ENCODE measurements around the gene DYNC1I1. TPM values are rescaled to one million over a fixed set of nuclear protein-coding genes. Genes with fewer than 3 reads are reported as not detected.

Gene DYNC1I1
- total and polyA plus RNA-seq, 2 experiments from 2014 or later: 1.4 to 4.1 TPM

DNA sequence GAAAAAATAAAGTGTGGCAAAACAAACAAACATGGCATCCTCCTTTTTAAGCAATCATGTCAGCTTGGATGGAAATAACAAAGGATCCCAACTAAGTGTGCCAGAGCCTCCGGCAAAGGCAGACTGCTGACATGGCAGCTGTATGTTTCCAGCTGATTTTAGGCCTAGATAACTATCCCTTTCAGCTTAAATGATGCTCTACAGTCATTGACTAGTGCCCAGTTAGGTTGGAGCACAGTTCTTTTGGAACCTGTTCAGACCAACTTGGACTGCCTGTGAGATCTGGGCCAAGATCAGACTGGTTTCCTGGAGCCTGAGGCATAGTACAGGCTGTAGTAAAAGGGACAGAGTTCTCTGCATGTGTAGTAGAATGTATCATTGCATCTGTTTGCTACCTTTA lies 128.7 kb downstream of the DYNC1I1 start (continued):
- TF ChIP-seq, protein P1, sequence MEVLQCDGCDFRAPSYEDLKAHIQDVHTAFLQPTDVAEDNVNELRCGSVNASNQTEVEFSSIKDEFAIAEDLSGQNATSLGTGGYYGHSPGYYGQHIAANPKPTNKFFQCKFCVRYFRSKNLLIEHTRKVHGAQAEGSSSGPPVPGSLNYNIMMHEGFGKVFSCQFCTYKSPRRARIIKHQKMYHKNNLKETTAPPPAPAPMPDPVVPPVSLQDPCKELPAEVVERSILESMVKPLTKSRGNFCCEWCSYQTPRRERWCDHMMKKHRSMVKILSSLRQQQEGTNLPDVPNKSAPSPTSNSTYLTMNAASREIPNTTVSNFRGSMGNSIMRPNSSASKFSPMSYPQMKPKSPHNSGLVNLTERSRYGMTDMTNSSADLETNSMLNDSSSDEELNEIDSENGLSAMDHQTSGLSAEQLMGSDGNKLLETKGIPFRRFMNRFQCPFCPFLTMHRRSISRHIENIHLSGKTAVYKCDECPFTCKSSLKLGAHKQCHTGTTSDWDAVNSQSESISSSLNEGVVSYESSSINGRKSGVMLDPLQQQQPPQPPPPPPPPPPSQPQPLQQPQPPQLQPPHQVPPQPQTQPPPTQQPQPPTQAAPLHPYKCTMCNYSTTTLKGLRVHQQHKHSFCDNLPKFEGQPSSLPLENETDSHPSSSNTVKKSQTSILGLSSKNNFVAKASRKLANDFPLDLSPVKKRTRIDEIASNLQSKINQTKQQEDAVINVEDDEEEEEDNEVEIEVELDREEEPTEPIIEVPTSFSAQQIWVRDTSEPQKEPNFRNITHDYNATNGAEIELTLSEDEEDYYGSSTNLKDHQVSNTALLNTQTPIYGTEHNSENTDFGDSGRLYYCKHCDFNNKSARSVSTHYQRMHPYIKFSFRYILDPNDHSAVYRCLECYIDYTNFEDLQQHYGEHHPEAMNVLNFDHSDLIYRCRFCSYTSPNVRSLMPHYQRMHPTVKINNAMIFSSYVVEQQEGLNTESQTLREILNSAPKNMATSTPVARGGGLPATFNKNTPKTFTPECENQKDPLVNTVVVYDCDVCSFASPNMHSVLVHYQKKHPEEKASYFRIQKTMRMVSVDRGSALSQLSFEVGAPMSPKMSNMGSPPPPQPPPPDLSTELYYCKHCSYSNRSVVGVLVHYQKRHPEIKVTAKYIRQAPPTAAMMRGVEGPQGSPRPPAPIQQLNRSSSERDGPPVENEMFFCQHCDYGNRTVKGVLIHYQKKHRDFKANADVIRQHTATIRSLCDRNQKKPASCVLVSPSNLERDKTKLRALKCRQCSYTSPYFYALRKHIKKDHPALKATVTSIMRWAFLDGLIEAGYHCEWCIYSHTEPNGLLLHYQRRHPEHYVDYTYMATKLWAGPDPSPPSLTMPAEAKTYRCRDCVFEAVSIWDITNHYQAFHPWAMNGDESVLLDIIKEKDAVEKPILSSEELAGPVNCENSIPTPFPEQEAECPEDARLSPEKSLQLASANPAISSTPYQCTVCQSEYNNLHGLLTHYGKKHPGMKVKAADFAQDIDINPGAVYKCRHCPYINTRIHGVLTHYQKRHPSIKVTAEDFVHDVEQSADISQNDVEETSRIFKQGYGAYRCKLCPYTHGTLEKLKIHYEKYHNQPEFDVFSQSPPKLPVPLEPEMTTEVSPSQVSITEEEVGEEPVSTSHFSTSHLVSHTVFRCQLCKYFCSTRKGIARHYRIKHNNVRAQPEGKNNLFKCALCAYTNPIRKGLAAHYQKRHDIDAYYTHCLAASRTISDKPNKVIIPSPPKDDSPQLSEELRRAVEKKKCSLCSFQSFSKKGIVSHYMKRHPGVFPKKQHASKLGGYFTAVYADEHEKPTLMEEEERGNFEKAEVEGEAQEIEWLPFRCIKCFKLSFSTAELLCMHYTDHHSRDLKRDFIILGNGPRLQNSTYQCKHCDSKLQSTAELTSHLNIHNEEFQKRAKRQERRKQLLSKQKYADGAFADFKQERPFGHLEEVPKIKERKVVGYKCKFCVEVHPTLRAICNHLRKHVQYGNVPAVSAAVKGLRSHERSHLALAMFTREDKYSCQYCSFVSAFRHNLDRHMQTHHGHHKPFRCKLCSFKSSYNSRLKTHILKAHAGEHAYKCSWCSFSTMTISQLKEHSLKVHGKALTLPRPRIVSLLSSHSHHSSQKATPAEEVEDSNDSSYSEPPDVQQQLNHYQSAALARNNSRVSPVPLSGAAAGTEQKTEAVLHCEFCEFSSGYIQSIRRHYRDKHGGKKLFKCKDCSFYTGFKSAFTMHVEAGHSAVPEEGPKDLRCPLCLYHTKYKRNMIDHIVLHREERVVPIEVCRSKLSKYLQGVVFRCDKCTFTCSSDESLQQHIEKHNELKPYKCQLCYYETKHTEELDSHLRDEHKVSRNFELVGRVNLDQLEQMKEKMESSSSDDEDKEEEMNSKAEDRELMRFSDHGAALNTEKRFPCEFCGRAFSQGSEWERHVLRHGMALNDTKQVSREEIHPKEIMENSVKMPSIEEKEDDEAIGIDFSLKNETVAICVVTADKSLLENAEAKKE (CRISPR knock-in tag; IDR thresholded peaks at IDR 0.05): no peak
- TF ChIP-seq, protein P2, sequence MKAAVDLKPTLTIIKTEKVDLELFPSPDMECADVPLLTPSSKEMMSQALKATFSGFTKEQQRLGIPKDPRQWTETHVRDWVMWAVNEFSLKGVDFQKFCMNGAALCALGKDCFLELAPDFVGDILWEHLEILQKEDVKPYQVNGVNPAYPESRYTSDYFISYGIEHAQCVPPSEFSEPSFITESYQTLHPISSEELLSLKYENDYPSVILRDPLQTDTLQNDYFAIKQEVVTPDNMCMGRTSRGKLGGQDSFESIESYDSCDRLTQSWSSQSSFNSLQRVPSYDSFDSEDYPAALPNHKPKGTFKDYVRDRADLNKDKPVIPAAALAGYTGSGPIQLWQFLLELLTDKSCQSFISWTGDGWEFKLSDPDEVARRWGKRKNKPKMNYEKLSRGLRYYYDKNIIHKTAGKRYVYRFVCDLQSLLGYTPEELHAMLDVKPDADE (IDR thresholded peaks at IDR 0.05): no peak
- no peak for TF ChIP-seq ZNF331 (CRISPR knock-in tag; IDR thresholded peaks at IDR 0.05; ENCODE audit: low read depth)
- TF ChIP-seq, protein P3, sequence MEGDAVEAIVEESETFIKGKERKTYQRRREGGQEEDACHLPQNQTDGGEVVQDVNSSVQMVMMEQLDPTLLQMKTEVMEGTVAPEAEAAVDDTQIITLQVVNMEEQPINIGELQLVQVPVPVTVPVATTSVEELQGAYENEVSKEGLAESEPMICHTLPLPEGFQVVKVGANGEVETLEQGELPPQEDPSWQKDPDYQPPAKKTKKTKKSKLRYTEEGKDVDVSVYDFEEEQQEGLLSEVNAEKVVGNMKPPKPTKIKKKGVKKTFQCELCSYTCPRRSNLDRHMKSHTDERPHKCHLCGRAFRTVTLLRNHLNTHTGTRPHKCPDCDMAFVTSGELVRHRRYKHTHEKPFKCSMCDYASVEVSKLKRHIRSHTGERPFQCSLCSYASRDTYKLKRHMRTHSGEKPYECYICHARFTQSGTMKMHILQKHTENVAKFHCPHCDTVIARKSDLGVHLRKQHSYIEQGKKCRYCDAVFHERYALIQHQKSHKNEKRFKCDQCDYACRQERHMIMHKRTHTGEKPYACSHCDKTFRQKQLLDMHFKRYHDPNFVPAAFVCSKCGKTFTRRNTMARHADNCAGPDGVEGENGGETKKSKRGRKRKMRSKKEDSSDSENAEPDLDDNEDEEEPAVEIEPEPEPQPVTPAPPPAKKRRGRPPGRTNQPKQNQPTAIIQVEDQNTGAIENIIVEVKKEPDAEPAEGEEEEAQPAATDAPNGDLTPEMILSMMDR (conservative IDR thresholded peaks at IDR 0.05; ENCODE audit: low read depth in 2 of 2): no peak
- TF ChIP-seq POLR2AphosphoS5 (IDR thresholded peaks at IDR 0.05; ENCODE audit: low read depth): no peak
- no peak for TF ChIP-seq ZNF114 (CRISPR knock-in tag; IDR thresholded peaks at IDR 0.05)
- TF ChIP-seq JUNB (IDR thresholded peaks at IDR 0.05; ENCODE audit: unreplicated experiment): no peak

DNA sequence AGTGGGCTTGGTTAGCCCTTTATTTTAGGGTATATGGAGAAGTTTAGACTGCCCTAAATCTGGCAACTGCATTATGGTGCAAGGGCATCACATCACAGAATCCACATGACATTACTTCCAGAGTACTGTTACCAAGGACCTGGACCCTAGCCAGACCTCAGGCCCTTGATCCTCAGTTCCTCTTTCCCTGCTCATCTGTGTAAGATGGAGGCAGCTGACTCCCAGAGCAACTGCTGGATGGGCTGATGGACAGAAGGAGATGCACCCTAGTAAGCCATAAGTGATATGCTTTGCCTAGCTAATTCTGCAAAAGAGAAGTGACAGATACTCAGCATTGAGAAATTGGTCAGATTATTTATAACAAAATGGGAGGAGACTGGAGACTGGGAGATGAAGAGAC lies 131.7 kb downstream of the DYNC1I1 start:
- H3K79me2 ChIP-seq (replicated peaks; ENCODE audit: insufficient read depth): no peaks in the 10 kb centered on the region
- peaks cover 32% of the 10 kb centered on the region for H3K4me1 ChIP-seq (ENCODE audit: insufficient read depth)
- Mint-ChIP-seq H3K27ac (no peak overlapping the region), H3K4me3 (no peak overlapping the region), H3K36me3 (ENCODE audit: low read depth) (no peaks in the 10 kb centered on the region), H3K4me1 (peaks cover 28% of the 10 kb centered on the region), H3K9me3 (no peaks in the 10 kb centered on the region), H3K27me3 (ENCODE audit: insufficient read depth, low read depth, poor library complexity) (peaks cover 3% of the 10 kb centered on the region)
- no peak overlapping the region for H2AFZ ChIP-seq
- DNase-seq (ENCODE audit: low spot score): no peak
- no peak overlapping the region for H3K4me3 ChIP-seq
- no peaks in the 10 kb centered on the region for H4K20me1 ChIP-seq (replicated peaks; ENCODE audit: insufficient read depth)
- ATAC-seq: no peak
- no peaks in the 10 kb centered on the region for H3K36me3 ChIP-seq (ENCODE audit: insufficient read depth)
- no peak overlapping the region for H3K4me2 ChIP-seq
- H3F3A ChIP-seq (replicated peaks; ENCODE audit: low read depth): no peaks in the 10 kb centered on the region
- H3K27ac ChIP-seq (ENCODE audit: low read depth): no peak overlapping the region
- no peaks in the 10 kb centered on the region for H3K9me2 ChIP-seq (ENCODE audit: insufficient read depth)
- no peaks in the 10 kb centered on the region for H3K27me3 ChIP-seq (ENCODE audit: insufficient read depth)
- TF ChIP-seq ZNF331 (CRISPR knock-in tag; IDR thresholded peaks at IDR 0.05; ENCODE audit: low read depth): no peak
- TF ChIP-seq, protein P2 (IDR thresholded peaks at IDR 0.05): no peak

All from GM23338 (cell line).